ENCODE measurements around the gene KCNJ13.

The KCNJ13 gene

DNA sequence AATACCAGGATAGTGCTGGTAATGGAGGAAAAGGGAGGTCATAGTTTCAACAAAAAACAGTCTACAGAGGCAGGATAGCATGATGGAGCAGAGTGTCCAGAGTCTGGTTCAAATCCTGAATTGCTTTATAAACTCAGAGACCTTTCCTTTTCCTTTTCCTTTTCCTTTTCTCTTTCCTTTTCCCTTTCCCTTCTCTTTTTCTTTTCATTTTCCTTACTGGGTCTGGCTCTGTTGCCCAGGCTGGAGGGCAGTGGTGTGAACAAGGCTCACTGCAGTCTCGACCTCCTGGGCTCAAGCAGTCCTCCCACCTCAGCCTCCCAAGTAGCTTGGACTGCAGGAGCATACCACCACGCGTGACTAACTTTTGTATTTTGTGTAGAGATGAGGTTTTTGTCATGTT is 47.6 kb downstream of the KCNJ13 start:
- no peak overlapping the region for H3K4me2 ChIP-seq (ENCODE audit: low read depth, low read length, poor library complexity, severe bottlenecking)
- H3K27me3 ChIP-seq (ENCODE audit: low read length): no peaks in the 10 kb centered on the region
- H3K27ac ChIP-seq (ENCODE audit: low read depth, low read length): no peak overlapping the region
- H3K79me2 ChIP-seq (ENCODE audit: insufficient read depth, low read length): peaks cover 5% of the 10 kb centered on the region
- H4K20me1 ChIP-seq (ENCODE audit: low read depth, low read length): no peaks in the 10 kb centered on the region
- H2AFZ ChIP-seq (ENCODE audit: low read depth, low read length, severe bottlenecking): no peak overlapping the region
- H3K4me3 ChIP-seq (ENCODE audit: insufficient read depth, low read length, poor library complexity, severe bottlenecking): no peak overlapping the region
- TF ChIP-seq, protein P1, sequence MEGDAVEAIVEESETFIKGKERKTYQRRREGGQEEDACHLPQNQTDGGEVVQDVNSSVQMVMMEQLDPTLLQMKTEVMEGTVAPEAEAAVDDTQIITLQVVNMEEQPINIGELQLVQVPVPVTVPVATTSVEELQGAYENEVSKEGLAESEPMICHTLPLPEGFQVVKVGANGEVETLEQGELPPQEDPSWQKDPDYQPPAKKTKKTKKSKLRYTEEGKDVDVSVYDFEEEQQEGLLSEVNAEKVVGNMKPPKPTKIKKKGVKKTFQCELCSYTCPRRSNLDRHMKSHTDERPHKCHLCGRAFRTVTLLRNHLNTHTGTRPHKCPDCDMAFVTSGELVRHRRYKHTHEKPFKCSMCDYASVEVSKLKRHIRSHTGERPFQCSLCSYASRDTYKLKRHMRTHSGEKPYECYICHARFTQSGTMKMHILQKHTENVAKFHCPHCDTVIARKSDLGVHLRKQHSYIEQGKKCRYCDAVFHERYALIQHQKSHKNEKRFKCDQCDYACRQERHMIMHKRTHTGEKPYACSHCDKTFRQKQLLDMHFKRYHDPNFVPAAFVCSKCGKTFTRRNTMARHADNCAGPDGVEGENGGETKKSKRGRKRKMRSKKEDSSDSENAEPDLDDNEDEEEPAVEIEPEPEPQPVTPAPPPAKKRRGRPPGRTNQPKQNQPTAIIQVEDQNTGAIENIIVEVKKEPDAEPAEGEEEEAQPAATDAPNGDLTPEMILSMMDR (IDR thresholded peaks at IDR 0.05; ENCODE audit: insufficient read depth, low read length, poor library complexity, severe bottlenecking): no peak
- no peak for TF ChIP-seq EZH2phosphoT487 (conservative IDR thresholded peaks at IDR 0.05; ENCODE audit: low read length)
- no peaks in the 10 kb centered on the region for H3K9me3 ChIP-seq (ENCODE audit: insufficient read depth, low read length)
- no peak overlapping the region for H3K9ac ChIP-seq (ENCODE audit: low read length)
- no peaks in the 10 kb centered on the region for H3K36me3 ChIP-seq (ENCODE audit: low read length)
- no peaks in the 10 kb centered on the region for H3F3A ChIP-seq (ENCODE audit: insufficient read depth)
- H3K9me2 ChIP-seq (replicated peaks; ENCODE audit: insufficient read depth, low read length): no peaks in the 10 kb centered on the region

DNA sequence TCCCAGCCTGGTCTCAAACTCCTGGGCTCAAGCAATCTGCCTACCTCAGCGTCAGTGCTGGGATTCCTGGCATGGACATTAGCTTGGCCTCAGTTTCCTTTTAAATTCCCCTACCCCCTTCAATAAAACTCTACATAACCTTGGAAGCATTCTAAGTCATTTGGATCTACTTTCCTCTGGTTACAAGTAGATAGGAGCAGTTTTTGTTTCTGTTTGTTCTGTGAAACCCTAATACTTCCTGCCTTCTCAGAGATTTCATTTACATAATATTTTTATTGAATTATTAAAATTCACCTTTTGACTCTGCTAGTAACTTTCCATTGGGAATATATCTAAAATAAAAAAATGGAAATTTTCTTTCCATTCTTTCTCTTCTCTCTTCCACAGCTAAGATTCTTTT is 53.3 kb downstream of the KCNJ13 start:
- Histone ChIP-seq H3K9me3 (ENCODE audit: insufficient read depth, low read length) (no peaks in the 10 kb centered on the region), H3K27me3 (ENCODE audit: low read length) (no peaks in the 10 kb centered on the region), H3K9me2 (replicated peaks; ENCODE audit: insufficient read depth, low read length) (no peaks in the 10 kb centered on the region), H3K79me2 (ENCODE audit: insufficient read depth, low read length) (peaks cover 31% of the 10 kb centered on the region), H3K36me3 (ENCODE audit: low read length) (peaks cover 9% of the 10 kb centered on the region; the same call in 1 of the 2 replicates), H4K20me1 (ENCODE audit: low read depth, low read length) (no peaks in the 10 kb centered on the region), H3K27ac (ENCODE audit: low read depth, low read length) (no peak overlapping the region), H3K9ac (ENCODE audit: low read length) (no peak overlapping the region), H2AFZ (ENCODE audit: low read depth, low read length, severe bottlenecking) (no peak overlapping the region), H3F3A (ENCODE audit: insufficient read depth) (no peaks in the 10 kb centered on the region), H3K4me2 (ENCODE audit: low read depth, low read length, poor library complexity, severe bottlenecking) (no peak overlapping the region), H3K4me3 (ENCODE audit: insufficient read depth, low read length, poor library complexity, severe bottlenecking) (no peak overlapping the region)
- TF ChIP-seq, protein P1 (IDR thresholded peaks at IDR 0.05; ENCODE audit: insufficient read depth, low read length, poor library complexity, severe bottlenecking): no peak
- no peak for TF ChIP-seq EZH2phosphoT487 (conservative IDR thresholded peaks at IDR 0.05; ENCODE audit: low read length)

DNA sequence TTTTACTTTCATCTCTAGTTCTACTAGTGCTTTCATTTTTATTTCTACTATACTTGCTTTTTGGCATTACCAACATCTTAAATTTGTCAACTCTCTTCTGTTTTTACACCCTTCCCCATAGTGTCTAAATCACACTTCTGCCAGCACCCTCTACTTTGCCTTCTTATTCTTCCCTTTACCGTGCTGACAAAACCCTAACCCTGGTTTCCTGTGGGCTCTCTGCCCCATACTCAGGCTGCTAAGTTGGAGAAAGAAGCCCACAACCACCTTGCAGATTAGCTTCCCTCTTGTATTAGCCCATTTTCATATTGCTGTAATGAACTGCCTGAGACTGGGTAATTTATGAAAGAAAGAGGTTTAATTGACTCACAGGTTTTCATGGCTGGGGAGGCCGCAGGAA is 54.5 kb downstream of the KCNJ13 start:
- no peaks in the 10 kb centered on the region for H3F3A ChIP-seq (ENCODE audit: insufficient read depth)
- no peak overlapping the region for H3K9ac ChIP-seq (ENCODE audit: low read length)
- H3K27ac ChIP-seq (ENCODE audit: low read depth, low read length): no peak overlapping the region
- no peaks in the 10 kb centered on the region for H3K9me3 ChIP-seq (ENCODE audit: insufficient read depth, low read length)
- H3K79me2 ChIP-seq (ENCODE audit: insufficient read depth, low read length): peaks cover 42% of the 10 kb centered on the region
- H4K20me1 ChIP-seq (ENCODE audit: low read depth, low read length): no peaks in the 10 kb centered on the region
- H3K4me2 ChIP-seq (ENCODE audit: low read depth, low read length, poor library complexity, severe bottlenecking): no peak overlapping the region
- H3K27me3 ChIP-seq (ENCODE audit: low read length): no peaks in the 10 kb centered on the region
- no peak overlapping the region for H2AFZ ChIP-seq (ENCODE audit: low read depth, low read length, severe bottlenecking)
- no peaks in the 10 kb centered on the region for H3K9me2 ChIP-seq (replicated peaks; ENCODE audit: insufficient read depth, low read length)
- peaks cover 9% of the 10 kb centered on the region; the same call in 1 of the 2 replicates for H3K36me3 ChIP-seq (ENCODE audit: low read length)
- TF ChIP-seq, protein P1 (IDR thresholded peaks at IDR 0.05; ENCODE audit: insufficient read depth, low read length, poor library complexity, severe bottlenecking): no peak
- TF ChIP-seq EZH2phosphoT487 (conservative IDR thresholded peaks at IDR 0.05; ENCODE audit: low read length): no peak
- no peak overlapping the region for H3K4me3 ChIP-seq (ENCODE audit: insufficient read depth, low read length, poor library complexity, severe bottlenecking)

All from SU-DHL-6 (cell line).